HEK293 (cell line): ENCODE results near the gene LYST.

ENCODE experiments used
- CTCF ChIA-PET: fragments of 350-600 bp; formaldehyde crosslinking; extraction: SDS; loops from one replicate; lab custom pipeline; 2021; ENCODE audit warnings: antibody characterized with exemption; lab: Yijun Ruan, JAX
- POLR2A ChIA-PET: fragments of 300-600 bp; formaldehyde crosslinking; extraction: SDS; loops from one replicate; lab custom pipeline; 2020; ENCODE audit warnings: antibody characterized with exemption, inconsistent platforms; lab: Yijun Ruan, JAX
- H3K27ac ChIP-seq: fragments of 200-500 bp; sonication (Bioruptor generic); 2 replicates; pipeline ENCODE4 v1.5.1; 2014; ENCODE audit warnings: low read depth, low read length, control low read depth, inconsistent platforms; ENCODE audit errors: extremely low read depth
- H3K36me3 ChIP-seq, 2 experiments: fragments of 200-500 bp in 1 of 2; sonication (Bioruptor generic) in 1 of 2; 1 replicate in 1 of 2; 2 replicates in 1 of 2; pipeline ENCODE4 v1.5.1; 2014 to 2017; ENCODE audit warnings: inconsistent platforms in 2 of 2, low read length in 2 of 2; ENCODE audit not compliant: control insufficient read depth in 2 of 2, insufficient read depth in 1 of 2
- H3K4me1 ChIP-seq: fragments of 200-500 bp; sonication (Bioruptor generic); 2 replicates; pipeline ENCODE4 v1.5.1; 2014; ENCODE audit warnings: mild to moderate bottlenecking, low read length, inconsistent platforms; ENCODE audit not compliant: control insufficient read depth, insufficient read depth
- H3K4me3 ChIP-seq: 2 replicates; pipeline ENCODE4 v1.5.1; 2011; ENCODE audit warnings: low read depth, mild to moderate bottlenecking, control low read depth, low read length, moderate library complexity
- H3K9me3 ChIP-seq: fragments of 200-500 bp; sonication (Bioruptor generic); 2 replicates; pipeline ENCODE4 v1.5.1; 2014; ENCODE audit warnings: low read depth, low read length, inconsistent platforms; ENCODE audit not compliant: control insufficient read depth, insufficient read depth
- PRDM6 ChIP-seq: fragments of 450-650 bp; formaldehyde crosslinking; IDR thresholded peaks from 2 replicates; pipeline ENCODE4 v1.5.1; 2017; ENCODE audit warnings: missing biosample characterization, missing genetic modification characterization
- TCF7L2 ChIP-seq: IDR thresholded peaks from 2 replicates; pipeline ENCODE4 v1.6.1; 2011; ENCODE audit warnings: low read depth, mild to moderate bottlenecking, inconsistent platforms, low read length, moderate library complexity, borderline replicate concordance
- ZFP69B ChIP-seq: fragments of 450-650 bp; formaldehyde crosslinking; IDR thresholded peaks from 2 replicates; pipeline ENCODE4 v1.5.1; 2016; ENCODE audit warnings: missing biosample characterization, missing genetic modification characterization
- ZIC2 ChIP-seq: fragments of 450-650 bp; formaldehyde crosslinking; IDR thresholded peaks from 2 replicates; pipeline ENCODE4 v1.5.1; 2016; ENCODE audit warnings: missing biosample characterization, missing genetic modification characterization
- ZNF148 ChIP-seq: fragments of 450-650 bp; formaldehyde crosslinking; IDR thresholded peaks from 2 replicates; pipeline ENCODE4 v1.5.0; 2017; ENCODE audit warnings: missing biosample characterization, missing genetic modification characterization, borderline replicate concordance
- ZNF221 ChIP-seq: fragments of 450-650 bp; formaldehyde crosslinking; IDR thresholded peaks from 2 replicates; pipeline ENCODE4 v1.5.1; 2017; ENCODE audit warnings: missing biosample characterization, missing genetic modification characterization, borderline replicate concordance
- ZNF514 ChIP-seq: fragments of 450-650 bp; formaldehyde crosslinking; IDR thresholded peaks from 2 replicates; pipeline ENCODE4 v1.5.1; 2016; ENCODE audit warnings: missing biosample characterization, missing genetic modification characterization
- ZNF549 ChIP-seq: fragments of 450-650 bp; IDR thresholded peaks from 2 replicates; pipeline ENCODE4 v1.5.1; 2018; ENCODE audit warnings: missing biosample characterization, missing genetic modification characterization, mild to moderate bottlenecking, inconsistent platforms, moderate library complexity
- ZNF623 ChIP-seq: fragments of 450-650 bp; formaldehyde crosslinking; IDR thresholded peaks from 2 replicates; pipeline ENCODE4 v1.5.1; 2016; ENCODE audit warnings: missing biosample characterization, missing genetic modification characterization
- ZNF629 ChIP-seq: fragments of 450-650 bp; formaldehyde crosslinking; IDR thresholded peaks from 2 replicates; pipeline ENCODE4 v1.5.1; 2017; ENCODE audit warnings: missing biosample characterization, missing genetic modification characterization
- ZNF654 ChIP-seq: fragments of 450-650 bp; formaldehyde crosslinking; IDR thresholded peaks from 2 replicates; pipeline ENCODE4 v1.5.1; 2016; ENCODE audit warnings: low read depth, missing biosample characterization, missing genetic modification characterization
- ZNF658 ChIP-seq: fragments of 450-650 bp; formaldehyde crosslinking; IDR thresholded peaks from 2 replicates; pipeline ENCODE4; 2016; ENCODE audit warnings: missing biosample characterization, missing genetic modification characterization
- ZNF664 ChIP-seq: fragments of 450-650 bp; formaldehyde crosslinking; IDR thresholded peaks from 2 replicates; pipeline ENCODE4 v1.5.1; 2016; ENCODE audit warnings: missing biosample characterization, missing genetic modification characterization
- TF ChIP-seq, protein P1 (sequence below): sonication (generic); formaldehyde crosslinking; IDR thresholded peaks from 2 replicates; pipeline ENCODE4 v1.8.1; 2022; ENCODE audit warnings: mild to moderate bottlenecking, moderate library complexity, missing genetic modification reagents
- TF ChIP-seq, protein P2 (sequence below): fragments of 450-650 bp; formaldehyde crosslinking; conservative IDR thresholded peaks from 2 replicates; pipeline ENCODE4 v1.5.1; 2016; ENCODE audit warnings: low read depth, missing biosample characterization, missing genetic modification characterization
- TF ChIP-seq, protein P3 (sequence below): fragments of 450-650 bp; formaldehyde crosslinking; IDR thresholded peaks from 2 replicates; pipeline ENCODE4 v1.5.1; 2016; ENCODE audit warnings: missing biosample characterization, missing genetic modification characterization, borderline replicate concordance

Gene LYST

GRCh38 chr1:235902677-235903542, 36.2 kb upstream of the LYST start (continued):
- TF ChIP-seq, protein P1, sequence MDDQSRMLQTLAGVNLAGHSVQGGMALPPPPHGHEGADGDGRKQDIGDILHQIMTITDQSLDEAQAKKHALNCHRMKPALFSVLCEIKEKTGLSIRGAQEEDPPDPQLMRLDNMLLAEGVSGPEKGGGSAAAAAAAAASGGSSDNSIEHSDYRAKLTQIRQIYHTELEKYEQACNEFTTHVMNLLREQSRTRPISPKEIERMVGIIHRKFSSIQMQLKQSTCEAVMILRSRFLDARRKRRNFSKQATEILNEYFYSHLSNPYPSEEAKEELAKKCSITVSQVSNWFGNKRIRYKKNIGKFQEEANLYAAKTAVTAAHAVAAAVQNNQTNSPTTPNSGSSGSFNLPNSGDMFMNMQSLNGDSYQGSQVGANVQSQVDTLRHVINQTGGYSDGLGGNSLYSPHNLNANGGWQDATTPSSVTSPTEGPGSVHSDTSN (CRISPR knock-in tag): no peak
- TF ChIP-seq, protein P2, sequence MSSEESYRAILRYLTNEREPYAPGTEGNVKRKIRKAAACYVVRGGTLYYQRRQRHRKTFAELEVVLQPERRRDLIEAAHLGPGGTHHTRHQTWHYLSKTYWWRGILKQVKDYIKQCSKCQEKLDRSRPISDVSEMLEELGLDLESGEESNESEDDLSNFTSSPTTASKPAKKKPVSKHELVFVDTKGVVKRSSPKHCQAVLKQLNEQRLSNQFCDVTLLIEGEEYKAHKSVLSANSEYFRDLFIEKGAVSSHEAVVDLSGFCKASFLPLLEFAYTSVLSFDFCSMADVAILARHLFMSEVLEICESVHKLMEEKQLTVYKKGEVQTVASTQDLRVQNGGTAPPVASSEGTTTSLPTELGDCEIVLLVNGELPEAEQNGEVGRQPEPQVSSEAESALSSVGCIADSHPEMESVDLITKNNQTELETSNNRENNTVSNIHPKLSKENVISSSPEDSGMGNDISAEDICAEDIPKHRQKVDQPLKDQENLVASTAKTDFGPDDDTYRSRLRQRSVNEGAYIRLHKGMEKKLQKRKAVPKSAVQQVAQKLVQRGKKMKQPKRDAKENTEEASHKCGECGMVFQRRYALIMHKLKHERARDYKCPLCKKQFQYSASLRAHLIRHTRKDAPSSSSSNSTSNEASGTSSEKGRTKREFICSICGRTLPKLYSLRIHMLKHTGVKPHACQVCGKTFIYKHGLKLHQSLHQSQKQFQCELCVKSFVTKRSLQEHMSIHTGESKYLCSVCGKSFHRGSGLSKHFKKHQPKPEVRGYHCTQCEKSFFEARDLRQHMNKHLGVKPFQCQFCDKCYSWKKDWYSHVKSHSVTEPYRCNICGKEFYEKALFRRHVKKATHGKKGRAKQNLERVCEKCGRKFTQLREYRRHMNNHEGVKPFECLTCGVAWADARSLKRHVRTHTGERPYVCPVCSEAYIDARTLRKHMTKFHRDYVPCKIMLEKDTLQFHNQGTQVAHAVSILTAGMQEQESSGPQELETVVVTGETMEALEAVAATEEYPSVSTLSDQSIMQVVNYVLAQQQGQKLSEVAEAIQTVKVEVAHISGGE (tag by site-specific recombination): no peak
- TF ChIP-seq ZNF629 (tag by site-specific recombination) (peak; percentile 63; the same call in 1 of the 2 replicates), ZFP69B (tag by site-specific recombination) (peak; percentile 83)

DNA sequence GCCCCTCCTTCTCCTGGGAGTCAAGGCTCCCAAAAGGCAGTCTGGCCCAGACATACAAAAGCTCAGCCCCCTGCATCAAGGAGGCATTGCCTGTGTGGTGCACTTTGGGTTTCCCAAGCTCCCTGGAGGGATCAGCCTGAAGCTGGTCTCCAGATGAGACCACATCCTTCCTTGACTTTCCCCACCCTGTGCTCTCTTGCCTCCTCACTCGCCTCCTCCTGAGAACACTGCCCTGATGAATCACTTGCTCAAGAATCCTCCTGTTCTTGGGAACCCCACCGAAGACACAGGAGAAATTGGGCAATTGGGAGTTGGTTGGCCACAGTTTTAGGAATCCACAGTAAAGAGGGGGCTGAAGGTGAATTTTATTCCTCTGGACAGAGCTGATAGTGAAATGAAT, 34.8 kb upstream of the LYST start:
- Histone ChIP-seq H3K27ac (no peak overlapping the region), H3K36me3 (no peaks in the 10 kb centered on the region), H3K4me1 (peaks cover 3% of the 10 kb centered on the region; the same call in 1 of the 2 replicates), H3K4me3 (no peak overlapping the region), H3K9me3 (no peaks in the 10 kb centered on the region)
- ChIA-PET POLR2A (interaction anchor here (2.0 kb wide), 1 partner anchor 35 kb away, joined by 7 read pairs; the partner anchor contains the start of gene LYST), CTCF (interaction anchor here (0.6 to 1.5 kb wide), 3 partner anchors 32 to 70 kb away, joined by 3 to 7 read pairs (median 4); no protein-coding TSS in a partner anchor)
- TF ChIP-seq ZIC2 (tag by site-specific recombination): peak; percentile 64
- TF ChIP-seq ZNF514 (tag by site-specific recombination): no peak

- no peaks in the 10 kb centered on the region for H3K36me3 ChIP-seq
- ChIA-PET CTCF (interaction anchor here (0.7 to 2.2 kb wide), 3 partner anchors 19 to 1510 kb away, joined by 4 to 5 read pairs (median 4); no protein-coding TSS in a partner anchor), POLR2A (no interaction called here)
- peaks cover 3% of the 10 kb centered on the region; the same call in 1 of the 2 replicates for H3K4me1 ChIP-seq
- no peaks in the 10 kb centered on the region for H3K9me3 ChIP-seq
- no peak overlapping the region for H3K4me3 ChIP-seq
- no peak overlapping the region for H3K27ac ChIP-seq
- no peak for TF ChIP-seq ZNF623 (tag by site-specific recombination)
- no peak for TF ChIP-seq ZNF658 (tag by site-specific recombination)
- no peak for TF ChIP-seq ZNF654 (tag by site-specific recombination)
- no peak for TF ChIP-seq ZNF221 (tag by site-specific recombination)
- TF ChIP-seq ZNF549 (tag by site-specific recombination): no peak
- TF ChIP-seq TCF7L2: no peak
- TF ChIP-seq PRDM6 (tag by site-specific recombination): no peak
- TF ChIP-seq, protein P3, sequence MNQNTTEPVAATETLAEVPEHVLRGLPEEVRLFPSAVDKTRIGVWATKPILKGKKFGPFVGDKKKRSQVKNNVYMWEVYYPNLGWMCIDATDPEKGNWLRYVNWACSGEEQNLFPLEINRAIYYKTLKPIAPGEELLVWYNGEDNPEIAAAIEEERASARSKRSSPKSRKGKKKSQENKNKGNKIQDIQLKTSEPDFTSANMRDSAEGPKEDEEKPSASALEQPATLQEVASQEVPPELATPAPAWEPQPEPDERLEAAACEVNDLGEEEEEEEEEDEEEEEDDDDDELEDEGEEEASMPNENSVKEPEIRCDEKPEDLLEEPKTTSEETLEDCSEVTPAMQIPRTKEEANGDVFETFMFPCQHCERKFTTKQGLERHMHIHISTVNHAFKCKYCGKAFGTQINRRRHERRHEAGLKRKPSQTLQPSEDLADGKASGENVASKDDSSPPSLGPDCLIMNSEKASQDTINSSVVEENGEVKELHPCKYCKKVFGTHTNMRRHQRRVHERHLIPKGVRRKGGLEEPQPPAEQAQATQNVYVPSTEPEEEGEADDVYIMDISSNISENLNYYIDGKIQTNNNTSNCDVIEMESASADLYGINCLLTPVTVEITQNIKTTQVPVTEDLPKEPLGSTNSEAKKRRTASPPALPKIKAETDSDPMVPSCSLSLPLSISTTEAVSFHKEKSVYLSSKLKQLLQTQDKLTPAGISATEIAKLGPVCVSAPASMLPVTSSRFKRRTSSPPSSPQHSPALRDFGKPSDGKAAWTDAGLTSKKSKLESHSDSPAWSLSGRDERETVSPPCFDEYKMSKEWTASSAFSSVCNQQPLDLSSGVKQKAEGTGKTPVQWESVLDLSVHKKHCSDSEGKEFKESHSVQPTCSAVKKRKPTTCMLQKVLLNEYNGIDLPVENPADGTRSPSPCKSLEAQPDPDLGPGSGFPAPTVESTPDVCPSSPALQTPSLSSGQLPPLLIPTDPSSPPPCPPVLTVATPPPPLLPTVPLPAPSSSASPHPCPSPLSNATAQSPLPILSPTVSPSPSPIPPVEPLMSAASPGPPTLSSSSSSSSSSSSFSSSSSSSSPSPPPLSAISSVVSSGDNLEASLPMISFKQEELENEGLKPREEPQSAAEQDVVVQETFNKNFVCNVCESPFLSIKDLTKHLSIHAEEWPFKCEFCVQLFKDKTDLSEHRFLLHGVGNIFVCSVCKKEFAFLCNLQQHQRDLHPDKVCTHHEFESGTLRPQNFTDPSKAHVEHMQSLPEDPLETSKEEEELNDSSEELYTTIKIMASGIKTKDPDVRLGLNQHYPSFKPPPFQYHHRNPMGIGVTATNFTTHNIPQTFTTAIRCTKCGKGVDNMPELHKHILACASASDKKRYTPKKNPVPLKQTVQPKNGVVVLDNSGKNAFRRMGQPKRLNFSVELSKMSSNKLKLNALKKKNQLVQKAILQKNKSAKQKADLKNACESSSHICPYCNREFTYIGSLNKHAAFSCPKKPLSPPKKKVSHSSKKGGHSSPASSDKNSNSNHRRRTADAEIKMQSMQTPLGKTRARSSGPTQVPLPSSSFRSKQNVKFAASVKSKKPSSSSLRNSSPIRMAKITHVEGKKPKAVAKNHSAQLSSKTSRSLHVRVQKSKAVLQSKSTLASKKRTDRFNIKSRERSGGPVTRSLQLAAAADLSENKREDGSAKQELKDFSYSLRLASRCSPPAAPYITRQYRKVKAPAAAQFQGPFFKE: no peak
- no peak for TF ChIP-seq ZNF148
- TF ChIP-seq ZNF664 (tag by site-specific recombination): no peak
Observed at GRCh38 chr1:235898126-235898525, 31.4 kb upstream of the LYST start.
